ENCODE results near the gene NCR2. TPM values are rescaled to one million over a fixed set of nuclear protein-coding genes. Genes with fewer than 3 reads are reported as not detected.

The NCR2 gene
- total RNA-seq, 1 experiment from 2014 or later: not detected

DNA sequence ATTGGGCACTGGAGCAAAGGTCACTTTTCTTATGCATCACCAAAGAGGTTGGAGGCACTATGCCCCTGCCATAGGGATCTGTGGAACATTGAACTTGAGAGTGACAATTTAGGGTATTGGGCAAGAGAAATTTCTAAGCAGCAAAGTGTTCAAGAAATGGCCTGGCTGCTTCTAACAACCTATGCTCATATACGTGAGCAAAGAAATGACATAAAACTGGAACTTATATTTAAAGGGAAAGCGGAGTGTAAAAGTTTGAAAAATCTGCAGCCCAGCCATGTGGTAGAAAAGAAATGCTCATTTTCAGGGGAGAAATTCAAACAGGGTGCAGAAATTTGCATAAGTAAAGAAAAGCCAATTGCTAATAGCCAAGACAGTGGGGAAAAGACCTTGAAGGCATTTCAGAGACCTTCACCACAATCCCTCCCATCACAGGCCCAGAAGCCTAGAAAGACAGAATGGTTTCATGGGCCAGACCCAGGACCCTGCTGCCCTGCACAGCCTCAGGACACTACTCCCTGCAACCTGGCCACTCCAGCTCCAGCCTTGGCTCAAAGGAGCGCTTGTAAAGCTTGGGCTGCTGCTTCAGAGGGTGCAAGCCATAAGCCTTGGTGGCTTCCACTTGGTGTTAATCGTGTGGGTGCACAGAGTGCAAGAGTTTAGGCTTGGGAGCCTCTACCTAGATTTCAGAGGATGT lies 24.4 kb downstream of the NCR2 start:
- DNase-seq (ENCODE audit: low spot score): no peak

DNA sequence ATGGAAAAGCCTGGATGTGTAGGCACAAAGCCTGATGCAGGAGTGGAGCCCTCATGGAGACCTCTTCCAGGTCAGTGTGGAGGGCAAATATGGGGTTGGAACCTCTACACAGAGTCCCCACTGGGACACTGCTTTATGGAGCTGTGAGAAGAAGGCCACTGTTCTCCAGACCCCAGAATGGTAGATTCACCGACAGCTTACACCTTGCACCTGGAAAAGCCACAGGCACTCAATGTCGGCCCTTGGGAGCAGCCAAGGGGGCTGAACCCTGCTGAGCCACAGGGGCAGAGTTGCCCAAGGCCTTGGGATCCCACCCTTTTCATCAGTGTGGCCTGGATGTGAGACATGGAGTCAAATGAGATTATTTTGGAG lies 24.9 kb downstream of the NCR2 start:
- DNase-seq (ENCODE audit: low spot score): no peak

DNA sequence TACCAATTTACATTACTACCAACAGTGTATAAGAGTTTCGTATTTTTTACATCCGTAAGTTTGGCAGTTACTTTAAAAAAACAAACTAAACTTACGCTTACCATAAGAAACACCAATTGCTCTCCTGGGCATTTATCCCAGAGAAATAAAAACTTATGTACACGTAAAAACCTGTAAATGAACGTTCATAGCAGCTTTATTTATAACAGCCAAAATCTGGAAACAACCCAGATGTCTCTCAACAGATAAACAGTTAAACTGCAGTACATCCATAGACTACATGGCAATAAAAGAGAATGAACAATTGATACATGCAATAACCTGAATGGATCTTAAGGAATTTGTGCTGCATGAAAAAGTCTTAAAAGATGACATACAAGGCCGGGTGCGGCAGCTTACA lies 30.7 kb downstream of the NCR2 start:
- DNase-seq (ENCODE audit: low spot score): no peak

DNA sequence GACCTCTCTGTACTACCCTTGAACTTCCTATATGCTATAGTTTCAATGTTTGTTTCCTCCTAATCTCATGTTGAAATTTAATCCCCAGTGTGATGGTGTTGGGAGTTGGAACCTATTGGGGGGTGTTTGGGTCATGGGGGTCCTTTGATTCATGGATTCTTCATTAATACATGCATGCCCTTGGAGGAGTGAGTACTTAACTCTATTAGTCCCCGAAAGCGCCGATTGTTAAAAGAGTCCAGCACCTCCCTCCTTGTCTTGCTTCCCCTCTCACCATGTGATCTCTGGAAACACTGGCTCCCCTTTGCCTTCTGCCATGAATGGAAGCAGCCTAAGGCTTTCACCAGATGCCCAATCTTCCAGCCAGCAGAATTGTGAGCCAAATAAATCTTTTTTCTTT lies 31.7 kb downstream of the NCR2 start:
- DNase-seq (ENCODE audit: low spot score): no peak

DNA sequence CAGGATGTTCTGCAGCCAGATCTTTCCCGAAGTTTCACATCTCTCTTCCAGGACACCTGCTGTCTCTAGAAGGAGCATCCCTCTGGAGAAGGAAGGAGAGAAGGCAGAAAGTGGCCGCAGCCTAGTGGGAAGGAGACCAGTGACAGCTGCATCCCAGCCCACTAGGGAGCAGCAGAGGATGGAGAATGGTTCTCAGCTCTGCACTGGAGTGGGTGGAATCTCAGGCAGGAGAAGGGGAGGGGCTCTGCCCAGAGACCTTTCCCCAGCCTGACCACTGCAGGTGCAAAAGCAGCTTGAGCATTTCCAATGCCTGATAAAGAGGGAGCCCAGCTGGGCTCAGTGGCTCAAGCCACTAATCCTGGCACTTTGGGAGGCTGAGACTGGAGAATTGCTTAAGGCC lies 32.3 kb downstream of the NCR2 start:
- peak; percentile 74 for DNase-seq (ENCODE audit: low spot score)

DNA sequence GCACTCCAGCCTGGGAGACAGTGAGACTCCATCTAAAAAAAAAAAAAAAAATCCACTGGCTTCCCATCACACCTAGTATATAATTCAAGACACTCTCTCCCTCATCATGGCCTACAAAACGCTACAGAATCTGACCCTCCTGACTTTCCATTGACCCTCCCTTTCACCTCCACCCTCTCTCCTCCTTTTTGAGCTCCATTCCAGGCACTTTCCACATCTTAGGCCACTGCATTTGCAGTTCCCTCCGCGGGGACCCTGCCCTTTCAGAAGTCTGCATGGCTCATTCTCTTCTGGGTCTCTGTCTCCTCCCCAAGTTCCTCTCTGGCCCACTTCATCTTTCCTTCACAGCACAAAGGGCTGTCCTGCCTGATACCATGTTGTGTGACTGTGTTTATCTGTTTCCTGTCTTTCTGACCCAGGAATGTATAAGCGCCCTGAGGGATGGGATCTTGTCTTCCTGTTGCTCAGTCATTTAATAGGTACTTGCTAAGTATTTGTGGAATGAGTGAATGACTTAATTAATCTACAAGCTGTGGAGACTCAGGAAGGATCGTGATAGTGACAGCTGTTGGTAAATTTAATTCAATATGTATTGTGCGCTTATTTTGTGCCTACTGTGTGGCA lies 35.2 kb downstream of the NCR2 start:
- no peak for DNase-seq (ENCODE audit: low spot score)

DNA sequence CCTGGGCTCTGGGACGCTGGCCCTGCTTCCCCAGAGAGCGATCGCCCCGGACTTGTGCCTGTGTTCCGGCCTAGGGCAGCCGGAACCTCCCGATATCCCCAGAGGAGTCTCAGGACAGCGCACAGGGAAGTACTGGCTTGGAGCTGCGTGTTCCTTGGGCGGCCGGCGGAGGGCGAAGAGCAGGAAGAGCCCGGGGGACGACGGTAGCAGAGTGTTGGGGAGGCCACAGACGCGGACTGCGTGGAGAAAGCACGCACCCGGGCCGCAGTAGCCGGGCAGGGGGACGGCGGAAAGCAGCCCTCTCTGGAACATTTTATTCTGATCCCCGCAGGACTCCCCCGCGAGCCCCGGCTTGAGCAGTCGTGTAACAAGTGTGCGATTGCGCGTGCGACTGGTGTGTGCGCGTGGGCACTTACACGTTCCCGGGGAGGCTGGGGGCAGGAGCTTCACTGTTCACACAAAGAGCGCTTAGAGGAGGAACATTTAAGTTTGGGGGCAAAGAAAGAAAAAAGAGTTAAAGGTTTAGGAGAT lies 36.1 kb downstream of the NCR2 start:
- DNase-seq (ENCODE audit: low spot score): no peak

DNA sequence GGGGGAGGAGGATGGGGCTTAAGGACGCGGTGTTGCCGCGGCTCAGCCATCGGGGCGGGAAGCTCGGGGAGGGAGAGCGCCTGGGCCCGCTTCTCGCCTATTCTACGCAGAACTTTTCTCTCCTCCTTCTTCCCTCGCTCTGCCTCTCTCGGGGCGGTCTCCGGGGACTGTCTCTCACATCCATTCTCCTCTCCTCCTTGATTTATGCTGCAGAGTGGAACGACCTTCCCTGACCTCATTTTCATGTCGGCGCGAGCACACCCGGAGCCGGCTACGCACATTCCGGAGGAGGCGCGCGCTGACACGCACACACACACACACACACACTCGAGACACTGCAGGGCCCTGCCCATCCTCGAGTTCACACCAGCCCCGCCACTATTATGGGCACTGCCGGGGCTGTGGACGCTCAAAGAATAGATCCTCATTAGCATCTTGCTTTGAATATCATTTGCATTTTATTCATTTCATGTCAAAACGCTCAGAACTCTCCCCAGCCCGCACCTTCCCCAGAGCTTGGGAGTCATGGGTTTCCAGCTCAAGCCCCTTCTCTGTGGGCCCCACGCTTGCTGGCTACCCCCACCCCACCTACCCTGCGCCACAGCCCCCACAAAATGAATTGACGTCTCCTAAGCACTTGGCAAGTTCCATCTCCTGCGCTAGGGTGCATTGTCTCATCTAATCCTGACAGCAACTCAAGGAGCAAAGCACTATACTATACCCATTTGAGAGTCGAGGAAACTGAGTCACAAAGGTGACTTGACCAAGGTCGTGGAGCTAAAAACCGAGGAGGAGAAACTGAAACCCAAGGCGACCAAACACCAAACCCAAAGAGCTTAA lies 36.8 kb downstream of the NCR2 start:
- DNase-seq (ENCODE audit: low spot score): no peak

DNA sequence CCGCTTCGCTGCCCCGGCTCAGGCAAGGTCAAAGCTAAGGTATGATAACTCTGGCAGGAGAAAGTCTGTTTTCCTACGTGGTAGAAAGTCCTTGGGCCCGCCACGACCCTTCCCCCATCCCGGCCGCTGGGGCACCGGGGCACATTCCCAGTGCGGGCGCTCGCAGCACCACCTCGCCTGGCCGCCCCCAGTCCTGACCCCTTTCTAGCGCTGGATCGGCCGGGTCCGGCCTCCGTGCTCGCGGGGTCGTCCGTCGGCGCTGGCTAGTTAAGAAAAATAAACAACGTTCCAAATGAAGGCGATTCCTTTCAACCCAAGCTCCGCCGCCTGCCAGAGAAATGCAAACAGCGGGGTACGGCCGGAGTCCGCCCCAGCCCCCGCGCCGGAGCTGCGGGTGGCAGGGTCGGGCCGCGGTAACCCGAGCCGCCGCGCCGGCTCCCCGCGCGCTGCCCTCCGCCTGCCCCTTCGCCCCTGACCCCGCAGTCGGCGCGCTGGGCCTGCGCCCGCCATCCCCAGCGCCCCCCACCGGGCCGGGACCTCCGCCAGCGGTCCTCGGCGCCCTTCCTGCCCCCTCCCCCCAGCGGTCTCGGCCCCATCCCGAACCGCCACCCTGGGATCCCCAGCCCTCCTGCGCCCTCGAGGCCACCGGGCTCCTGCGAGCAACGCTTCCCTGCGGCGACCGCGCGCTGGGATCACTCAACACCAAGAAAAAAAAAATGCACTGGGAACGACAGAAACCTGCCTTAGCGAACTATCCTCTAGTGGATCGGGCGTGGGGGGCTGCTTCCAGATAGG lies 37.6 kb downstream of the NCR2 start:
- no peak for DNase-seq (ENCODE audit: low spot score)

DNA sequence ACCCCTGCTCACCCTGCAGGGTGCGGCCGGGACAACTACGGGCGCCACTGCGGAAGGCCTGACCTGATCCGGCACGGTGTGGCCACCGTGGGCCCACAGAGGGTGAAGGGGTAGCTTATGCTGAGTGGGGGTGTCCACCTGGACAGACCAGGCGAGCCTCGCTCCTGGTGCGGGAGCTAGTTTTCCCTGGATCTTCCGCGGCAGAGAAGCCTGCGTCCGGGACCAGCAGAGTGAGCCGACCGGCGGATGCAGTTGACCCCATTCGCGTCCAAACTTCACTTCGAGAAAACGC lies 38.2 kb downstream of the NCR2 start:
- DNase-seq (ENCODE audit: low spot score): no peak

DNA sequence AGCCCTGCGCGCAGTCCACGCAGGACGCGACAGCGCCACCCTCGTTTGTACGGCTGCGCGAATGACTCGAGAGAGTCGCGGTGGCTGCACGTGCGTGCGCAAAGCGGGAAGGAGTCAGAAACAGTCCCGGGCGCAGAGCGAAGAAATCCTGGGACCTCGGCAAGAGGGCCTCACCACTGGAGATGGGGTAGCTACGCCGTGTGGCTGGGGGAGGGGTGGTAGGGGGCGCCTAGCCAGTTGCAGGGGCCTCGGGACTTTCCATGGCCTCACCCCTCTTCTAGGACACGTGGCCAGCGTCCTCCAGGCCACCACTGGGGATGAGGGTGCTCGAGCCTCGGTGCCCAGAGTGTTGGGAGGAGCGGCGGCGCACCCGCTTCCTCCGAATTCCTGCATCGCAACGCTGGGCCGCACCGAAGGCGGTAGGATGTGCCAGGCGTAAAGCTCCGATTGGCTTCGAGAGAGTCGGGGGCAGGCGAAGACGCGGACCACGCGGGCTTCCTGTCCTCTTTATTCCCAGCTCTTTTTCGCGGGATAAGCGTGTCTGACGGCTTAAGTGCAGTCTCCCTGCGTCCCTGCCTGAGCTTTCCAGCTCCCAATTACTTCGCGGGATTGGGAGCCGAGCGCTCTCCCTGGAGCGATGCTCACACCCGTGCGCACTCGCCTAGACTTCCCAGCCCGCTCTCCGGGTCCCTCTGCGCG lies 38.7 kb downstream of the NCR2 start:
- DNase-seq (ENCODE audit: low spot score): no peak

DNA sequence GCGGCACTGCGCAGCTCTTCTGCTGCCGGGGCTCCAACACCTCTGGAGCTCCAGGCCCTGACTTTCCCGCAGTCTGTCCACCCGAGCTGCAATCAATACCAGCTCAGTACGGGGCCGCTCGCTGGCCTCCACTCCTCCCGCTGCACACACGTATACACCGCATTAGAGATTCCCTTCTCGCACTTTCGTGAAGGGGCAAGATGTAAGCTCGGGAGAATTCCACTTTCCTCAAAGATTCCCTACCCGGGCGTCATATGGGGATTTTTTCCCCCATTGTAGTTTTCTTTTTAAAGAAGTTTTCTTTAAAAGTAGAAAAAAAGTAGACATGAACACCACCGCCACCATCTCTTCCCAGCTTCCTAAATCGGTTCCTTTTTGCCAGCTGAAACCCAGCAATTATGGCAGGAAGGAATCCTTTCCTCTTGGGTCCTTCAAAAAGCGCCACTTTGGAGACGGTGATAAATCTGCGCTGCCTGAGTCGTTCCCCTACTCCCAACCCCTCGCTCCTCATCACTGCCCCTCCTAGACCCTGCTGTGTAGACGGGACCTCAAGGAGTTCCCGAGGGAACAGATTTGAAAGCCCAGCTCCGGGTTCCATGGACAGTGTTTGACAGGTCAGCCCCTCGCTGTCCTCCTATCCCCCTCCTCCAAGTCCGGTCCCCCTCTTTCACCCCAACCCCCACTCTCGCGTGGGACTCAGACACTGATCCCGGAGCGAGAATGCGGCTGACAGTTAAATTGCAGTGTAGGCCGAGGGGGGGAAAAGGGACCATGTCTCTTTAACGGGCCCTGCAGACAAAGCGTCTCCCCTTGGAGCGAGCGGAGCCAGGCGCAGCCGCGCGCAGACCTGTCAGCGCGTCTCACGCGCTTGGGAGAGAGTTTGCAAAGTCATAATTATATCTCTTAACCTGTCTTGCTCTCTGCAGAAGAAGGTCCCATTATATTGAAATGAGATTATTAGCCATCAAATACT lies 39.5 kb downstream of the NCR2 start:
- no peak for DNase-seq (ENCODE audit: low spot score)

DNA sequence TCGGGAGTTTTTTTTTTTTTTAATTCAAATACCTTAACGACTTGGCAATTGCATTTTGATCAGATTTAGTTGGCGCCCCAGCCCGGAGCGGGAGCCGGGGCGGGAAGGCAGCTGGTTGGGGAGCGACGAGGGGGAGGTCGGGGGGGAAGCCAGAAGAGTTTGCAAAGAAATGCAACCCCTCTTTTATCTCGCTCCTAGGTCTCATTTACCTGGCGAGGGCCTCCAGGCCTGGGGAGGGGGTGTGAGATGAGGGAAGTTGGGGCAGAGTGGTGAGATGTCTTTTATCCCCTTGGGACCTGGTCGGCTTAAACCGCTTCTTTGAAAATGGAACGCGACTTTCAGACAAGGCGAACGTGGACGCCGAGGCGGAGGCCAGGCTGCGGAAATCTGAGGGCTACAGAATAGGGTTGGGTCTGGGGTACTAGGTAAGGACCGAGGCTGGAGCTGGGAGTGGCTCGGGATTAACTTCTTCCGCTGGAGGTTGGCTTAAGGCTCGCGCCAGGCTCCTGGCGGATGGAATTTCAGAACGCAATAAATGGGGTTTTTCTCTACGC lies 40.3 kb downstream of the NCR2 start:
- DNase-seq (ENCODE audit: low spot score): no peak

DNA sequence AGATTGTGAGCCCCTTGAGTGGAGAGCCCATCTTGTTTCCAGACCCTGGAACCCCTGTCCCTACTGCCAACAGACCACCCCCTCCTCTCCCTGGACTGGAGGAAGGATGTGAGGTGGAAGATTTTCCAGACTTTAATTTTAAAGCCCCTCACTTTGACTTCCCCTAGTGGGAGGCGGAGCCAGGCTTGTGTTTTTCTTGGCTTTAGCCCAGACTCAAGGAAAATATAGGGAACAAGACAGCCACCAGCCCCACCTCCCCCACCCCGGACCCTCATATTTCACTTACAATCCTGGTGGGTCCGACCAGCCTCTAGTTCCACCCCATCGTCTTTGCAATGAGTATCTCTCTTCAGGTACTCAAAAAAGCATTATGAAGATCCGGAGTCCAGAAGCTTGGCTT lies 40.8 kb downstream of the NCR2 start:
- no peak for DNase-seq (ENCODE audit: low spot score)

DNA sequence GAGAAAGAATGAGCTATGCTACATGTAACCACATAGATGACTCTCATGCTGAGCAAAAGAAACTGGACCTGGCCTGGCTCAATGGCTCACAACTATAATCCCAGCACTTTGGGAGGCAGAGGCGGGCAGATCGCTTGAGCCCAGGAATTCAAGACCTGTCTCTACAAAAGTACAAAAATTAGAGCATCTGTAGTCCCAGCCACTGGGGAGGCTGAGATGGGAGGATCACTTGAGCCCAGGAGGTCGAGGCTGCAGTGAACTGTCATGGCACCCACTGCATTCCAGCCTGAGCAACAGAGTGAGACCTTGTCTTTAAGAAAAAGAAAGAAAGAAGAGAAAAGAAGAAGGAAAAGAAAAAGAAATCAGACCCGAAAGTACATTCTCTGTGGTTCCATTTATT lies 41.7 kb downstream of the NCR2 start:
- no peak for DNase-seq (ENCODE audit: low spot score)

DNA sequence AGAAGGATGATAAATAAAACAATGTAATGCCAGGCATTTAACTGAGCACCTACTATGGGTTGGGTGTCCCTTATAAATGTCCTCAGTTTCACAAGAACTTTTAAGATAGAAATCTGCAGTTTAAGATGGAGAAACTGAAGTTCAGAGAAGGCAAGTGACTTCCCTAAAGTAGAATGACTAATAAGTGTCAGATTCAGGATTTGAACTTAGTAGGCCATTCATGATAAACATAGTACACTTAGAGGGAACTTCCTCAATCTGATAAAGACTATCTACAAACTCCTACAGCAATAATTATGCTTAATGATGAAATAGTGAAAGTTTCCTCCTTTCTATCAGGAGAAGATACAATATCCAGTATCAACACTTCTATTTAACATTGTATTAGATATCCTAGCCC lies 43.9 kb downstream of the NCR2 start:
- DNase-seq (ENCODE audit: low spot score): no peak

DNA sequence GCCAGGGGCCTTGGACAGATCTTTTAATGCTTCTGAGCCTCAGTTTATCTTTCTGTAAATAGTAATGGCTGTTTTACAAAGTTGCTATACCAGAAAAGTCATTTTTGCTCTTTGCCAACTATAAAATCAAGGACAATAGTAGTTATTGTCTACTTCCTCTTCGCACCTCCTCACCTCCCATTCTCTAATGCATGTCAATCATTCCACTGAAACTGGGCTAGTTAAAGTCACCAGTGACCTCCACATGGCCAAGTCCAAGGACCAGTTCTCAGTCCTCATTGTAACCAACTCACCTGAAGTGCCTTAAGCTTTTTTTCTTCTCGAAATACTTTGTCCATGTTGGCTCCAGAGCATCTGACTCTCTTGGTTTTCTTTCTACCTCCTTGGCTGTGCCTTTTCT lies 51.2 kb downstream of the NCR2 start:
- no peak for DNase-seq (ENCODE audit: low spot score)

DNA sequence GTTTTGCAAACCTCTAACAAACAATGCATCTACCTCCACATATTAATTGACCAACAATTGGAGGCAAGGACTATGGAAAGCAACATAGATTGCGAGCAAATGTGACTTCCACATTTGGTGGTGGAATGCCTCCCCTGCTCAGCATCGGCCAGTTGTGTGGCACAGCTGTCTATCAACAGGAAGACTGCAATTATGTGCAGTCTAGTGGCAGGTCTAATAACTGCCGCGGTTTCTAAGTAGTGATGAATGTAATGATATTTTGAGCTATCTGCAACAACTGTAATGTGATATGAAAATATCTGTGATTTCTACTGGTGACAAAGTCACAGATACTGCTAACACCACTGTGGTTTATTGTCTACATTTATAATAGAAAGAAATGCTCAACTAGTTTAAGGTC lies 56.8 kb downstream of the NCR2 start:
- DNase-seq (ENCODE audit: low spot score): no peak

DNA sequence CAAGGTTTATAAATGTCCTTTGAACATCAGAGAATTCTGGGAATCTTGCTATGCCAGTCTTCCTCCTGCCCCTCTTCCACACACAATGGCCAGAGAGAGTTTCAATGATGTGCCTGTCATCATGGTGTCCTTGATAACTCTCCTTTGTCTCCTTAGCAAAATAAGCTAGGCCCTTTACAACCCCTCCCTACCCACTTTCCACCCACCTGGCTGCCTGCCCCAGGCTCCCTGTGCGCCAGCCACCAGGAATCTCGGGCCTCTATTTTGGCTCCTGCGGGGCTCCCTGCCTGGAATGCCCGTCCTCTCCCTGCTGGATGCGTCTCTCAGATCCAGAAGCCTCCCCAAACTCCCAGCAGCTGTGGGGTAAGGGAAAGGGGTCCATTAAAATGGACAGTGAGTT lies 60.9 kb downstream of the NCR2 start:
- no peak for DNase-seq (ENCODE audit: low spot score)

DNA sequence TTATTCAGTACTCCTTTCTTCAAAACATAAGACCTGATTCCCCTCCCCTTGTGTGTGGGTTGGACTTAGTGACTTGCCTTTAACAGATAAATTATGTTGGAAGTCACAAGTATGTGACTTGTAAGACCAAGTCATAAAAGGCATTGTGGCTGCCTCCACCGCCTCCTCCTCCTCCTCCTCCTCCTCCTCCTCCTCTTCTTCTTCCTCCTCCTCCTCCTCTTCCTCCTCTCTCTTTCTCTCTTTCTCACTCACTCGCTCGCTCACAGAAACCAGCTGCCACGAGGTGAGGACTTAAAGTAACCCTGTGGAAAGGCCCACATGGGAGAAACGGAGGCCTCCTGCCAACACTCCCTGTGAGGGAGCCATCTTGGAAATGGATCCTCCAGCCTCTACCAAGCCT lies 64.0 kb downstream of the NCR2 start:
- no peak for DNase-seq (ENCODE audit: low spot score)

All from H4 (cell line).